Head of caudate nucleus (tissue), 42 donors: ENCODE results near the gene KLHL36.

Source experiments
- DNase-seq, 42 donors: peaks; one replicate each; pipeline versions ENCODE4 v3.0.0 to v3.0.0-alpha.2; 2020 to 2021; ENCODE audit warnings: mixed read lengths in 7 of 42
- intact Hi-C: fragments of 100-400 bp; cut with DNase I; formaldehyde crosslinking; loops from one replicate; pipeline ENCODE4 v1.15.0; 2022

The KLHL36 gene

GRCh38 chr16:84647828-84648594 is at the start of gene KLHL36:
TSS of gene KLHL36 (plus strand) at chr16:84648511. CDS start at chr16:84650868, 2,357 bp downstream.
- intact Hi-C loops: no loop called here
- peak in 40 of 42 donors; percentile 22 to 86 (median 70) for DNase-seq

GRCh38 chr16:84599521-84600202 is 48.6 kb upstream of the KLHL36 start:
- intact Hi-C loops: no loop called here

GRCh38 chr16:84600343-84601229 is 47.7 kb upstream of the KLHL36 start:
- intact Hi-C loops: no loop called here
- DNase-seq: no peak

More at GRCh38 chr16:84599521-84600202, 48.6 kb upstream of the KLHL36 start:
- DNase-seq: peak in 38 of 42 donors; percentile 31 to 85 (median 60)

GRCh38 chr16:84603140-84603816 is 45.0 kb upstream of the KLHL36 start:
- intact Hi-C loops: no loop called here
- DNase-seq: peak in 41 of 42 donors; percentile 34 to 92 (median 63)

- intact Hi-C loops: no loop called here
- no peak for DNase-seq
These were observed 44.4 kb upstream of the KLHL36 start for GRCh38 chr16:84603940-84604339.

- intact Hi-C loops: no loop called here
- DNase-seq: no peak
These were observed 43.8 kb upstream of the KLHL36 start for GRCh38 chr16:84604477-84605013.

GRCh38 chr16:84605339-84605848 is 42.9 kb upstream of the KLHL36 start:
- intact Hi-C loops: no loop called here
- no peak for DNase-seq

- intact Hi-C loops: no loop called here
- peak in 12 of 42 donors; percentile 31 to 73 (median 50) for DNase-seq
These were observed 42.0 kb upstream of the KLHL36 start for GRCh38 chr16:84606081-84606875.

GRCh38 chr16:84607061-84607460 is 41.2 kb upstream of the KLHL36 start:
- no peak for DNase-seq
- intact Hi-C loops: no loop called here

- peak in 7 of 42 donors; percentile 25 to 57 (median 42) for DNase-seq
- intact Hi-C loops: no loop called here
These were observed 40.6 kb upstream of the KLHL36 start for GRCh38 chr16:84607694-84608093.

- DNase-seq: no peak
- intact Hi-C loops: no loop called here
These were observed 40.0 kb upstream of the KLHL36 start for GRCh38 chr16:84608282-84608681.

GRCh38 chr16:84609563-84610177 is 38.6 kb upstream of the KLHL36 start:
- DNase-seq: no peak
- intact Hi-C loops: no loop called here

GRCh38 chr16:84610376-84610775 is 37.9 kb upstream of the KLHL36 start:
- intact Hi-C loops: no loop called here
- no peak for DNase-seq

GRCh38 chr16:84611041-84611440 is 37.3 kb upstream of the KLHL36 start:
- DNase-seq: no peak
- intact Hi-C loops: no loop called here

GRCh38 chr16:84612686-84613085 is 35.6 kb upstream of the KLHL36 start:
- DNase-seq: no peak
- intact Hi-C loops: no loop called here

GRCh38 chr16:84613408-84614072 is 34.8 kb upstream of the KLHL36 start:
- intact Hi-C loops: no loop called here
- no peak for DNase-seq

GRCh38 chr16:84614073-84614459 is 34.2 kb upstream of the KLHL36 start:
- no peak for DNase-seq
- intact Hi-C loops: no loop called here
